ENCODE data around the gene MSX1. TPM values are rescaled to one million over a fixed set of nuclear protein-coding genes. Genes with fewer than 3 reads are reported as not detected.

The MSX1 gene
- total and polyA plus RNA-seq, 12 donors: 1.9 to 6.7 (median 4.0) TPM

- TF ChIP-seq CTCF (IDR thresholded peaks at IDR 0.05): no peak
- H3K4me1 ChIP-seq: peaks cover 4 to 69% (median 40%) of the 10 kb centered on the region in 9 donors
- peaks cover 45 to 100% (median 97%) of the 10 kb centered on the region in 7 donors for H3K27me3 ChIP-seq
These were observed 2.0 kb downstream of the MSX1 start for GRCh38 chr4:4861390-4862018.

GRCh38 chr4:4862071-4862551 is 2.6 kb downstream of the MSX1 start:
- peaks cover 45 to 100% (median 97%) of the 10 kb centered on the region in 7 donors for H3K27me3 ChIP-seq

More at GRCh38 chr4:4861390-4862018, 2.0 kb downstream of the MSX1 start:
- Histone ChIP-seq H3K36me3 (peaks cover 0 to 25% (median 5%) of the 10 kb centered on the region in 9 donors), H3K4me3 (peak overlapping the region; percentile 60 to 87 (median 80)), H3K9me3 (no peaks in the 10 kb centered on the region), H3K27ac (peak overlapping the region in 9 of 10 donors; percentile 33 to 92 (median 88))
- intact Hi-C loops (cut with DNase I): loop anchor here in 3 of 10 donors (10.0 kb wide), 2 partner anchors 367 to 377 kb away; no protein-coding TSS in a partner anchor
- 14 to 21% methylated on average over 21 of the region's 21 CpGs for WGBS, 2 donors
- ATAC-seq (no peak), DNase-seq (no peak)

DNA sequence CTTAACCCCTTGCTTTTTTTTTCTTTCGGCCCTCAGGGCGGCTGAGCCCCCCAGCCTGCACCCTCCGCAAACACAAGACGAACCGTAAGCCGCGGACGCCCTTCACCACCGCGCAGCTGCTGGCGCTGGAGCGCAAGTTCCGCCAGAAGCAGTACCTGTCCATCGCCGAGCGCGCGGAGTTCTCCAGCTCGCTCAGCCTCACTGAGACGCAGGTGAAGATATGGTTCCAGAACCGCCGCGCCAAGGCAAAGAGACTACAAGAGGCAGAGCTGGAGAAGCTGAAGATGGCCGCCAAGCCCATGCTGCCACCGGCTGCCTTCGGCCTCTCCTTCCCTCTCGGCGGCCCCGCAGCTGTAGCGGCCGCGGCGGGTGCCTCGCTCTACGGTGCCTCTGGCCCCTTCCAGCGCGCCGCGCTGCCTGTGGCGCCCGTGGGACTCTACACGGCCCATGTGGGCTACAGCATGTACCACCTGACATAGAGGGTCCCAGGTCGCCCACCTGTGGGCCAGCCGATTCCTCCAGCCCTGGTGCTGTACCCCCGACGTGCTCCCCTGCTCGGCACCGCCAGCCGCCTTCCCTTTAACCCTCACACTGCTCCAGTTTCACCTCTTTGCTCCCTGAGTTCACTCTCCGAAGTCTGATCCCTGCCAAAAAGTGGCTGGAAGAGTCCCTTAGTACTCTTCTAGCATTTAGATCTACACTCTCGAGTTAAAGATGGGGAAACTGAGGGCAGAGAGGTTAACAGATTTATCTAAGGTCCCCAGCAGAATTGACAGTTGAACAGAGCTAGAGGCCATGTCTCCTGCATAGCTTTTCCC is 3.4 kb downstream of the MSX1 start:
- no peak for DNase-seq
- Histone ChIP-seq H3K4me1 (peaks cover 2 to 75% (median 45%) of the 10 kb centered on the region in 9 donors), H3K27ac (no peak overlapping the region), H3K36me3 (peaks cover 0 to 25% (median 5%) of the 10 kb centered on the region in 9 donors), H3K27me3 (peaks cover 49 to 100% (median 97%) of the 10 kb centered on the region in 7 donors), H3K9me3 (no peaks in the 10 kb centered on the region), H3K4me3 (no peak overlapping the region)
- no peak for TF ChIP-seq CTCF (IDR thresholded peaks at IDR 0.05)
- intact Hi-C loops (cut with DNase I): loop anchor here in 3 of 10 donors (10.0 kb wide), 2 partner anchors 368 to 378 kb away; no protein-coding TSS in a partner anchor
- WGBS, 2 donors: 41 to 60% methylated on average over 42 to 51 of the region's 51 CpGs
- no peak for ATAC-seq

More at GRCh38 chr4:4862071-4862551, 2.6 kb downstream of the MSX1 start:
- H3K4me3 ChIP-seq: peak overlapping the region in 3 of 10 donors; percentile 68 to 87 (median 80)
- WGBS, 2 donors: 38 to 58% methylated on average over 16 of the region's 16 CpGs
- peaks cover 1 to 69% (median 40%) of the 10 kb centered on the region in 9 donors for H3K4me1 ChIP-seq
- DNase-seq (no peak), ATAC-seq (no peak)
- peaks cover 0 to 25% (median 5%) of the 10 kb centered on the region in 9 donors for H3K36me3 ChIP-seq
- no peaks in the 10 kb centered on the region for H3K9me3 ChIP-seq
- H3K27ac ChIP-seq: peak overlapping the region in 1 of 10 donors; percentile 92
- intact Hi-C loops (cut with DNase I): loop anchor here in 3 of 10 donors (10.0 kb wide), 2 partner anchors 367 to 377 kb away; no protein-coding TSS in a partner anchor
- no peak for TF ChIP-seq CTCF (IDR thresholded peaks at IDR 0.05)

GRCh38 chr4:4864443-4864939 is 5.0 kb downstream of the MSX1 start:
- H3K27ac ChIP-seq: no peak overlapping the region
- TF ChIP-seq CTCF (IDR thresholded peaks at IDR 0.05): no peak
- peaks cover 65 to 100% (median 98%) of the 10 kb centered on the region in 7 donors for H3K27me3 ChIP-seq
- intact Hi-C loops (cut with DNase I): loop anchor here in 3 of 10 donors (10.0 kb wide), 2 partner anchors 370 to 380 kb away; no protein-coding TSS in a partner anchor
- no peak overlapping the region for H3K4me3 ChIP-seq
- WGBS, 2 donors: 23 to 32% methylated on average over 25 of the region's 25 CpGs
- DNase-seq (no peak), ATAC-seq (no peak)
- H3K36me3 ChIP-seq: peaks cover 0 to 25% (median 5%) of the 10 kb centered on the region in 9 donors
- H3K9me3 ChIP-seq: no peaks in the 10 kb centered on the region
- peaks cover 2 to 72% (median 38%) of the 10 kb centered on the region in 9 donors for H3K4me1 ChIP-seq
